ENCODE measurements around the gene MYPOP.
"Not testable (repeated sequence)": the region's sequence is repeated elsewhere in the genome, so short reads cannot be mapped to it uniquely, and the experiment has no call there.

Gene MYPOP

GRCh38 chr19:45908956-45909355, 6.5 kb upstream of the MYPOP start:
- DNase-seq (ENCODE audit: low spot score), result no peak

DNA sequence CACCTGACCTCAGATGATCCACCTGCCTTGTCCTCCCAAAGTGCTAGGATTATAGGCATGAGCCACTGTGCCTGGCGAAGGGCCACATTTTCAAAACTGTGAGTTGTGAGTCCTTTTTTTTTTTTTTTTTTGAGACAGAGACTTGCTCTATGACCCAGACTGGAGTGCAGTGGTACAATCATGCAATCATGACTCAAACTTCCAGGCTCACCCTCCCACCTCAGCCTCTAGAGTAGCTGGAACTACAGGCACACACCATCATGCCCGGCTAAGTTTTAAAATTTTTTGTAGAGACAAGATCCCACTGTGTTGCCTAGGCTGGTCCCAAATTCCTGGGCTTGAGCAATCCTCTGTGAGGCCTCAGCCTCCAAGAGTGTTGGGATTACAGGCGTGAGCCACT, 3.8 kb upstream of the MYPOP start:
- no peak for DNase-seq (ENCODE audit: low spot score)

- no peak for DNase-seq (ENCODE audit: low spot score)
Observed at GRCh38 chr19:45905011-45905410, 2.6 kb upstream of the MYPOP start.

DNA sequence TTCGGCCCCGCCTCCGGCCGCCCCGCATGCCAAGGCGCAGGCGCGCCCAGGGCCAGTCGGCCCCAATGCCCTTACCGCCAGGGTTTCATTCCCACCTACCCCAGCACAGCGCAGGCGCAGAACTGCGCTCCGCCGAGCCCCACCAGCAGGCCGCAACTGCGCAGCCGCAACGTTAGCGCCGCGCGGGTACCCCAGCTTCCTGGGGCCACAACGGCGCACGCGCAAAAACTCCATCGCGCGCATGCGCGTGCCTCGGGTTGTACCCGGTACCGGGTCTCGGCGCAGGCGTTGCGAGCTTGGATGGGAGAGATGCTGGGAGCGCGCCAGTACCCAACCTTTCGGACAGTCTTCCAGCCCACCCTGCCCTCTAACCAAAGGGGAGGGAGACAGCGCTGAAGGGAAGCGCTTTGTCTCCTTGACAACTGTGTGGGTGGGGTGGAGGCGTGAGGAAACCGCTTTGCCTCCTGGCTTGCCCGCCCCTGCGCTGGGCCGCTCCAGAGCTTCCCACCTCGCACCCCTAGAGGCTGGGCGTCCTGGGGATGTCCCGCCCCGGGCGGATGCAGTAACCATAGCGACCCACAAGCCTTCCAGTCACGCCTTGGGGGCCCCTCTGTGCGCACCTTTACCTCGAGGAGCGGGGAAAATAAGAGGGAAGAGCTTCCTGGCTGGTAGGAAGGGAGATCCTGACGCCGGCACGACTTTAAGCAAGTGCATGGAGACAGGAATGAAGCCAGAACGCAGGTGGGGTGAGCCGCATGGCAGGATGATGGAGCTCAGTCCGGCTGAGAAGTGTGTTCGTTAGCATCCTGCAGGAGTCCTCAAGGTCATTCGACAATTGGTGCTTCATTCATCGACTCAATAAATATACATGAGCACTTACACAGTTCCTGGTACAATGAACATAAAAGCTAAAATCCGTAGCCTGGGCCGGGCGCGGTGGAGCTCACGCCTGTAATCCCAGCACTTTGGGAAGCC, 525 bp upstream of the MYPOP start:
- peak; percentile 99 for DNase-seq (ENCODE audit: low spot score)

- DNase-seq (ENCODE audit: low spot score), result no peak
Observed at GRCh38 chr19:45901432-45901911, 941 bp downstream of the MYPOP start.

DNA sequence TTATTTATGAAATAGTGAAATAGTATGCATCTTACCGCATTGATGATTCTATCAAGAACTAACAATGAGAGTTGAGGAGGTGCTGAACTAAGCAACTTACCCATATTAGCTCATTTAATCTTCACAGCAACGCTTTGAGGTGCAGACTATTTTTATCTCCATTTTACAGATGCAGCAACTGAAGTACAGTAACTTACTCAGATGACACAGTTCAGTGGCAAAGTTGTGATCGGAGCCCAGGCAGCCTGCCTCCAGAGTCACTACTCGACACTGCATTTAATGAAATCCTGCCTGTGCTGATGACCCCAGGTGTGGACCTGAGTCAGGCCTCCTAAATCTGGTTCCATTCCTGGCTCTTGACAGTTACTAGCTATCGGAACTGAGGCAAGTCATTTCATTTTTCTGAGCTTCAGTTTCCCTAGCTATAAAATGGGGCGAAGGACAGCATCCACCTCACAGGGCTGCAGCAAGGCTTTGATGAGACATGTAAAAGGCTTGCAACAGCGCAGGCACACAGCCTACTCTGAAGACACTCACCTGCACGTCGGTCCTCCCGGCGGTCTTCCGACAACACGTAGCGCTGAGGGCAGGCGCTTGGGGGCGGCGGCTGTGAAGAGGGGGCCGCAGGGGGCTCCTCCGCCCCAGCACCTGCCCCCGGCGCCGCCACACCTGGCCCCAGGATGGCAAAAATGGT, 1.5 kb downstream of the MYPOP start:
- no peak for DNase-seq (ENCODE audit: low spot score)

DNA sequence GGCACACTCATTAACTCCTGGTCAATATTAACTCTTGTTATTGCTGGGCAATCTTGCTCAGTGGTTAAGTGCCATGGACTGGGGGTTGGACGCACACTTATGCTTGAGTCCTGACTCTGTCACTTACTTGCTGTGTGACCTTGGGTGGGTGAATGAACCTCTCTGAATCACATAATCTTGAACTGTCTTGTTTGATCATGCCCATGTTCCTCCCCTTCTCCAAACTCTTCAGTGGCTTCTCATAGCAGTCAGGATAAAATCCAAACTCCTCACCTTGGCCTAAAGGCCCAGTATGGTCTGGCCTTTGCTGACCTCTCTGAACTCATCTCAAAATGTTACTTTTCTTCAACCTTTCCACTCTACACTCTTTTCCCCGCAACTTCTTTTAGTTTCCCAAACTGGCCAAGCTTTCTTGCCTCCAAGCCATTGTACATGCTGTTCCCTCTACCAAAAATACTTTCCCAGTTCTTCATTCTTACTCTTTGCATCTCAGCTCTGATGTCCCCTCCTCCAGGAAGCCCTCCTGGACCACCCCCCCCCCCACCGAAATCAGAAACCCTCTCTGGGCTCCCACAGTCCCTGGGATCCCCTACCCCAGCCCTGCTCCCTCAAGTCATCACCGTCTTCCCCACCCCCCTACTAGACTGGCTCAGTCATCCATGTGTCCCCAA, 2.4 kb downstream of the MYPOP start:
- no peak for DNase-seq (ENCODE audit: low spot score)

GRCh38 chr19:45899253-45899652, 3.2 kb downstream of the MYPOP start:
- DNase-seq (ENCODE audit: low spot score), result no peak

GRCh38 chr19:45897261-45897812, 5.1 kb downstream of the MYPOP start:
- DNase-seq (ENCODE audit: low spot score), result no peak

GRCh38 chr19:45895983-45896599, 6.3 kb downstream of the MYPOP start:
- not testable (repeated sequence) for DNase-seq (ENCODE audit: low spot score)

GRCh38 chr19:45895519-45895972, 6.9 kb downstream of the MYPOP start:
- DNase-seq (ENCODE audit: low spot score), result no peak

DNA sequence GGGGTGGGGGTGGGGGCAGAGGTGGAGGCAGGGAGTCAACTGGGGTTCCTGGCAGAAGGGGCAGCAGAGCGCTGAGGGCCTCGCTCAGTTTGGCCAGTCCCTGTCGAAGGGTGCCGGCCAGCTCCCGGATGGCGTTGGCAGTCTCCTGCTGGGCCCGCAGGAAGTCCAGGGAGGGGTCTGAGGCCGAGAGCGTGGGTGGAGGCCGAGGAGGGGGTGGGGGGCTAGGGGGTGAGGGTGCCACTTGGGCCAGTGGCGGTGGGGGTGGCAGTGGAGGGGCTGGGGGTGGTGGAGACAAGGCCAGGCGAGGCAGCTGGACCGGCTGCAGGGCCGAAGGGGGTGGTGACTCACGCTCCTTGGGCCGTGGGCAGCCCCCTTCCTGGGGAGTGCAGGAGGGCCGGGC, 11.5 kb downstream of the MYPOP start:
- no peak for DNase-seq (ENCODE audit: low spot score)

DNA sequence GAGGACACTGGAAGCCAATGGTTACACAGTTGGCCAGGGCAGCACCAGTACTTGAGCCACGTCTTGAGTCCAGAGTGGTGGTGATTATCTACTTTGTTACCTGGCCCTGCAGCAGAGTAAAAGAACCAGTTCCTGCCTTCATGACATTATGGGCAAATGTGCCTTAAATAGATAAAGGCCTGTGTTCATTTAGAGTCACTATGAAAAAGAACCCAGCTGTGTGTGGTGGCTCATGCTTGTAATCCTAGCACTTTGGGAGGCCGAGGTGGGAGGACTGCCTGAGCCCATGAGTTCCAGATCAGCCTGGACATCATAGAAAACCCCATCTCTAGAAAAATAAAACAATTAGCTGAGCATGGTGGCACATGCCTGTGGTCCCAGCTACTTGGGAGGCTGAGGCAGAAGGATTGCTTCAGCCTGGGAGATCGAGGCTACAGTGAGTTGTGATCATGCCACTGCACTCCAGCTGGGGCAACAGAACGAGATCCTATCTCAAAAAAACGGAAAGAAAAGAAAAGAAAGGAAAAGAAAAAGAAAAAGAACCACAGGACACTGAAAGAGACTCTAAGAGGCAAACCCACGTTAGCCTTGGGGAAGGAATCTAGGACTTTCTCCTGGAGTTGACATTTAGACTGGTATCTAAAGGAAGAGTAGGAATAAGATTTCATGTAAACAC, 13.1 kb downstream of the MYPOP start:
- no peak for DNase-seq (ENCODE audit: low spot score)

GRCh38 chr19:45887200-45887710, 15.2 kb downstream of the MYPOP start:
- DNase-seq (ENCODE audit: low spot score), result no peak

DNA sequence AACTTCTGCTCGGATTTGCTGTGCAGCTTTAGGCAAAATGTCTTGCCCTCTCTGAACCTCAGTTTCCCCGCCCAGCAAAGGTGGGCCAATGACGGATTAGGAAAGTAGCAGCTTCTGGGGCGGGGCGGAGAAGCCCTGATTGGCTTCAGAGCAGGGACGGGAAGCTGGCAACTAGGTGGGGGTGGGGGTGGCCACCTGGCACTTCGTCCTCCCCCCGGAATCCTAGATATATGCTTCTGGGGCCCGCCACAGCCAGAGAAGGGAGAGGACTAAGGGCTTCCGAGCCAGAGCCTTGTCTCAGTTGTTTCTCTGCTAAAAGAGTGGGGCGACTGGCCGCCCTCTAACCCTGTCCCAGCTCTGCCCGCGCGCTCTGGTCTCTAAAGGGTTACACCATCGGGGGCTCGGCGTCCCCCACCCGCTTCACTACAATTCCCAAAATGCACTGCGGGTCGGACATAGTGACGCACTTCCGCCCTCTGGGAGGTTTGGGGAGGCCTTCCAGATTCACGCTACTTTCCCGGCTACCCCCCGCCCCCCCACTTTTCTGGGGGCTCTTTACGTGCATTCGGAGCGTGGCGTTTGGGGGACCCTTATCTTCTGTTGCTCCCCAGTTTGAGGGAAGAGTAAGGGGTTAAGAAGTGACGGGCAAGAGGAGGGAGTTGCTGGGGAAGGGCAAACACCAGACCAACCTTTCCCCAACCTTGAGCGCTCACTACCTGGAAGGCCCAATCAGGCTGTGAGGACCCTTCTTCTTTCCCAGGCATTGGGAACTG, 15.8 kb downstream of the MYPOP start:
- DNase-seq (ENCODE audit: low spot score), result peak; percentile 92

GRCh38 chr19:45885556-45886426, 16.6 kb downstream of the MYPOP start, which contains the start of gene IRF2BP1:
Gene IRF2BP1, minus strand, starts transcription at chr19:45886141. Its CDS starts 367 bp downstream, at chr19:45885774.
- DNase-seq (ENCODE audit: low spot score), result peak; percentile 91

GRCh38 chr19:45884682-45885555, 17.5 kb downstream of the MYPOP start:
- no peak for DNase-seq (ENCODE audit: low spot score)
